Measurements from ENCODE around the gene OR4C13. TPM values are rescaled to one million over a fixed set of nuclear protein-coding genes. Genes with fewer than 3 reads are reported as not detected.
"Not testable (repeated sequence)": the region's sequence is repeated elsewhere in the genome, so short reads cannot be mapped to it uniquely, and the experiment has no call there.

The OR4C13 gene
- not detected for polyA plus RNA-seq (ENCODE audit: insufficient read length in 4 of 4)

DNA sequence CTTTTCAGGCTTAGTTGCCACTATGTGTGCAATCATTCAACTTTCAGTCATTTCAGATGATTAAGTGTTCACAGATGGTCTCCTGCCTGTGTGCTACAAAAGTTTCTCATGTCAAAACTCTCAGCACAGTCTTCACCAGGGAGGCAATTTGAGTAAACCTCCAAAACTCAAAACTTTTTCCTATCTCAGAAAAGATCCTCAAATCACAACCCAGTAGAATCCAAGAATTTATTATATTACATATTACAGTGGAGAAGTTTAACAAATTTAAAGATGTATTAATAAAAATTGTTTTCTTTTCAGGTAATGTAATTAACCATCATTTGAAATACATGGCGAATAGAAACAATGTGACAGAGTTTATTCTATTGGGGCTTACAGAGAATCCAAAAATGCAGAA lies at the start of gene OR4C13:
TSS of gene OR4C13 (plus strand) at position 301 of the 400 bp plus-strand sequence. CDS start at position 333, 32 bp downstream.
- no peak for DNase-seq (ENCODE audit: low read depth in 4 of 4, low spot score in 3 of 4)

- DNase-seq (ENCODE audit: low read depth in 4 of 4, low spot score in 3 of 4) = not testable (repeated sequence)
These were observed 40.7 kb upstream of the OR4C13 start for GRCh38 chr11:49911516-49911915.

- DNase-seq (ENCODE audit: low read depth in 4 of 4, low spot score in 3 of 4) = not testable (repeated sequence)
These were observed 3.5 kb upstream of the OR4C13 start for GRCh38 chr11:49948701-49949100.

DNA sequence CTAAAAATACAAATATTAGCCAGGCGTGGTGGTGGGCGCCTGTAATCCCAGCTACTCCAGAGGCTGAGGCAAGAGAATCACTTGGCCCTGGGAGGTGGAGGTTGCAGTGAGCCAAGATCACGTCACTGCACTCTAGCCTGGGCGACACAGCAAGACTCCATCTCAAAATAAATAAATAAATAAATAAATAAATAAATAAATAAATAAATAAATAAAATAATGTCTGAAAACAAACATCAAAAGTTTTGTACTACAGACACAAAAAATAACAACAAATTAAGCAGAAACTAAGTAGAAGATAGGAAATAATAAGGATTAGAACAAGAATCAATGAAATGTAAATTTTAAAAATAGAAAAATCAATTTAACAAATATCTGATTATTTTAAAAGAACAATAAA lies 21.2 kb downstream of the OR4C13 start:
- not testable (repeated sequence) for DNase-seq (ENCODE audit: low read depth in 4 of 4, low spot score in 3 of 4)

DNA sequence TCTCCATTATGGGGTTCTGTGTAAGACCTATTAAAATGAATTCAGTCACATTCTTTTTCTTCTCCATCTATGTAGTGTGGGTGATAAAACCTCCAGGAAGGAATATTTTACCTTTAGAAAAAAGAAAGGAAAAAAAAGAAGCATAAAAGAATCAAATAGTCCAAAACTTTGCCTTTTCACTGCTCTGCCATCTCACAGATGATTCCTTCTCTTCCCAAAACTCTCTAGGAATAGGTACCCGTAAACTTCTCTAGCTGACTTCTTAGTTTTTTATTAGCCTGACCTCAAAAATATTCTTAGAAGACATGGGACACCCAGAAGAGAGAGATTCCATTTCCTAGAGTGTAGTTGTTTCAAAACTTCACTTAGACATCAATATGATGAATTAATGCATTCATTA lies 30.2 kb downstream of the OR4C13 start, which contains the start of gene OR4C12:
TSS of gene OR4C12 (minus strand) at position 101 of the 400 bp plus-strand sequence. CDS start at position 67, 34 bp downstream.
- not testable (repeated sequence) for DNase-seq (ENCODE audit: low read depth in 4 of 4, low spot score in 3 of 4)

DNA sequence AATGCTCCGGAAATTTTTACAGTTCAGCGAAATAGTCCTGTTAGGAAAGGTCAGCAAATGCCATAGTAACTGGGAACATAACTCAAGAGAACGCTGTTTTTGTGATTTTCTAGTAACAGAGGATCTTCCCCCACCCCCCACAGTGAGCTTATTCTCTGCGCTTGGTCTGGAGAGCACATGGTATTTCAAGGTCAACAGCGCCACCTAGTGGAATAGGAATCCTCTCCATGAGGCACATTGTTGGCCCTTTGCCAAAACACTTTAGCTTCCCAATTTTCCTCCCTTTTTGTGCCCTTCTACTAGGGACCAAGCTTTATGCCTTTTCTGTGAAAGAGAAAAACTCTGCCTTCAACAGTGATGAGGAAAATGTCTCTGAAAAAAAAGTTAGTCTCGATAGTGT lies 43.4 kb downstream of the OR4C13 start:
- no peak for DNase-seq (ENCODE audit: low read depth in 4 of 4, low spot score in 3 of 4)

Other genes with a start within 250 kb of the OR4C13 start
- gene OR4C12, start 30.1 kb downstream of the OR4C13 start, polyA plus RNA-seq (ENCODE audit: insufficient read length in 4 of 4) = not detected
- gene OR4C45, start 80.5 kb downstream of the OR4C13 start, polyA plus RNA-seq (ENCODE audit: insufficient read length in 4 of 4) = not detected

Measured in left renal pelvis (tissue), 4 donors.